HG03439 (cell line): ENCODE measurements around the gene KLF12.

Experiments
- ATAC-seq: cut with Tn5 transposase; IDR thresholded peaks from one replicate; pipeline ENCODE4 v1.9.1; 2021; ENCODE audit warnings: mild to moderate bottlenecking, moderate library complexity; ENCODE audit not compliant: unreplicated experiment

Gene KLF12

GRCh38 chr13:74134221-74134776, at the start of gene KLF12:
TSS of gene KLF12 (minus strand) at chr13:74134404.
- ATAC-seq, result peak; percentile 69

GRCh38 chr13:74182491-74182890, 48.3 kb upstream of the KLF12 start:
- ATAC-seq, result no peak

- no peak for ATAC-seq
These were observed 40.6 kb upstream of the KLF12 start for GRCh38 chr13:74174810-74175209.

- ATAC-seq, result no peak
These were observed 39.6 kb upstream of the KLF12 start for GRCh38 chr13:74173822-74174221.

- no peak for ATAC-seq
These were observed 37.4 kb upstream of the KLF12 start for GRCh38 chr13:74171641-74172040.

- ATAC-seq, result no peak
These were observed 35.5 kb upstream of the KLF12 start for GRCh38 chr13:74169676-74170075.

GRCh38 chr13:74168263-74168675, 34.1 kb upstream of the KLF12 start:
- ATAC-seq, result no peak

- ATAC-seq, result no peak
These were observed 32.2 kb upstream of the KLF12 start for GRCh38 chr13:74166261-74167004.

- no peak for ATAC-seq
These were observed 28.6 kb upstream of the KLF12 start for GRCh38 chr13:74162782-74163181.

GRCh38 chr13:74162135-74162534, 27.9 kb upstream of the KLF12 start:
- ATAC-seq, result no peak

GRCh38 chr13:74158571-74159352, 24.6 kb upstream of the KLF12 start:
- no peak for ATAC-seq

- no peak for ATAC-seq
These were observed 23.8 kb upstream of the KLF12 start for GRCh38 chr13:74158028-74158427.

- ATAC-seq, result no peak
These were observed 20.8 kb upstream of the KLF12 start for GRCh38 chr13:74154981-74155380.

GRCh38 chr13:74153316-74153715, 19.1 kb upstream of the KLF12 start:
- no peak for ATAC-seq

GRCh38 chr13:74151859-74152258, 17.7 kb upstream of the KLF12 start:
- no peak for ATAC-seq

- no peak for ATAC-seq
These were observed 14.1 kb upstream of the KLF12 start for GRCh38 chr13:74148352-74148751.

GRCh38 chr13:74145249-74145975, 11.2 kb upstream of the KLF12 start:
- ATAC-seq, result no peak

- ATAC-seq, result no peak
These were observed 10.1 kb upstream of the KLF12 start for GRCh38 chr13:74144269-74144668.

- no peak for ATAC-seq
These were observed 8.1 kb upstream of the KLF12 start for GRCh38 chr13:74142257-74142656.

- ATAC-seq, result no peak
These were observed 4.0 kb upstream of the KLF12 start for GRCh38 chr13:74138241-74138640.

GRCh38 chr13:74136084-74136658, 2.0 kb upstream of the KLF12 start:
- ATAC-seq, result no peak
